Measurements from ENCODE around the gene ACSF2.
A peak's percentile ranks its signal among the peaks of the same experiment; 100 is the strongest.

The ACSF2 gene

DNA sequence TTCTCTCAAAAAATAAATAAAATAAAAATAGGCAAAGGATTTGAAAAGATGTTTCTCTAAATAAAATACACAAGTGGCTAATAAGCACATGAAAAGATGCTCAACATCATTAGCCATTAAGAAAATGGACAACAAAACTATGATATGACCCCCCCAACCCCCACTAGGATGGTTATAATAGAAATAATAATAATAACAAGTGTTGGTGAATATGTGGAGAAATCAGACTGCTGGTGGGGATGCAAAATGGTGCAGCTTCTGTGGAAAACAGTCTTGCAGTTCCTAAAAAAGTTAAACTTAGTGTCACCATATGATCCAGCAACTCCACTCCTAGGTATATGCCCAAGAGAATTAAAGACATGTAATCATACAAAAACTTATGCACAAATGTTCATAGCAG, 73.3 kb downstream of the ACSF2 start:
- no peak overlapping the region for H3K27ac ChIP-seq (replicated peaks)
- TF ChIP-seq, protein P1, sequence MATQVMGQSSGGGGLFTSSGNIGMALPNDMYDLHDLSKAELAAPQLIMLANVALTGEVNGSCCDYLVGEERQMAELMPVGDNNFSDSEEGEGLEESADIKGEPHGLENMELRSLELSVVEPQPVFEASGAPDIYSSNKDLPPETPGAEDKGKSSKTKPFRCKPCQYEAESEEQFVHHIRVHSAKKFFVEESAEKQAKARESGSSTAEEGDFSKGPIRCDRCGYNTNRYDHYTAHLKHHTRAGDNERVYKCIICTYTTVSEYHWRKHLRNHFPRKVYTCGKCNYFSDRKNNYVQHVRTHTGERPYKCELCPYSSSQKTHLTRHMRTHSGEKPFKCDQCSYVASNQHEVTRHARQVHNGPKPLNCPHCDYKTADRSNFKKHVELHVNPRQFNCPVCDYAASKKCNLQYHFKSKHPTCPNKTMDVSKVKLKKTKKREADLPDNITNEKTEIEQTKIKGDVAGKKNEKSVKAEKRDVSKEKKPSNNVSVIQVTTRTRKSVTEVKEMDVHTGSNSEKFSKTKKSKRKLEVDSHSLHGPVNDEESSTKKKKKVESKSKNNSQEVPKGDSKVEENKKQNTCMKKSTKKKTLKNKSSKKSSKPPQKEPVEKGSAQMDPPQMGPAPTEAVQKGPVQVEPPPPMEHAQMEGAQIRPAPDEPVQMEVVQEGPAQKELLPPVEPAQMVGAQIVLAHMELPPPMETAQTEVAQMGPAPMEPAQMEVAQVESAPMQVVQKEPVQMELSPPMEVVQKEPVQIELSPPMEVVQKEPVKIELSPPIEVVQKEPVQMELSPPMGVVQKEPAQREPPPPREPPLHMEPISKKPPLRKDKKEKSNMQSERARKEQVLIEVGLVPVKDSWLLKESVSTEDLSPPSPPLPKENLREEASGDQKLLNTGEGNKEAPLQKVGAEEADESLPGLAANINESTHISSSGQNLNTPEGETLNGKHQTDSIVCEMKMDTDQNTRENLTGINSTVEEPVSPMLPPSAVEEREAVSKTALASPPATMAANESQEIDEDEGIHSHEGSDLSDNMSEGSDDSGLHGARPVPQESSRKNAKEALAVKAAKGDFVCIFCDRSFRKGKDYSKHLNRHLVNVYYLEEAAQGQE (IDR thresholded peaks at IDR 0.05; ENCODE audit: insufficient replicate concordance, low read depth): no peak
- H3K4me3 ChIP-seq (replicated peaks; ENCODE audit: insufficient read depth, low read length): no peak overlapping the region
- no peak for DNase-seq (ENCODE audit: low read depth in 1 of 2, low spot score in 1 of 2)
- no peaks in the 10 kb centered on the region for H3K27me3 ChIP-seq (ENCODE audit: insufficient read depth, poor library complexity, severe bottlenecking)

DNA sequence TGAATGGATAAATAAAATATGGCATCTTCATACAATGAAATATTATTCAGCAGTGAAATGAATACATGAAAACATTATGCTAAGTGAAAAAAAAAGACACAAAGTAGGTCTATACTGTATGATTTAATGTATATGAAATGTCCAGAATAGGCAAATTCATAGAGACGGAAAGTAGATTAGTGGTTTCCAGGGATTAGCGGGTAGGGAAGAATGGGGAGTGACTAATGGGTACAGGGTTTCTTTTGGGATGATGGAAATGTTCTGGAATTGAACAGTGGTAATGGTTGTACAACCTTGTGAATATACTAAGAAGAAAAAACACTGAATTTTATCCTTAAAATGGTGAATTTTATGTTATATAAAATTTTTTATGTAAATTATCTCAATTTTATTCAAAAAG, 73.7 kb downstream of the ACSF2 start:
- no peak overlapping the region for H3K27ac ChIP-seq (replicated peaks)
- TF ChIP-seq, protein P2, sequence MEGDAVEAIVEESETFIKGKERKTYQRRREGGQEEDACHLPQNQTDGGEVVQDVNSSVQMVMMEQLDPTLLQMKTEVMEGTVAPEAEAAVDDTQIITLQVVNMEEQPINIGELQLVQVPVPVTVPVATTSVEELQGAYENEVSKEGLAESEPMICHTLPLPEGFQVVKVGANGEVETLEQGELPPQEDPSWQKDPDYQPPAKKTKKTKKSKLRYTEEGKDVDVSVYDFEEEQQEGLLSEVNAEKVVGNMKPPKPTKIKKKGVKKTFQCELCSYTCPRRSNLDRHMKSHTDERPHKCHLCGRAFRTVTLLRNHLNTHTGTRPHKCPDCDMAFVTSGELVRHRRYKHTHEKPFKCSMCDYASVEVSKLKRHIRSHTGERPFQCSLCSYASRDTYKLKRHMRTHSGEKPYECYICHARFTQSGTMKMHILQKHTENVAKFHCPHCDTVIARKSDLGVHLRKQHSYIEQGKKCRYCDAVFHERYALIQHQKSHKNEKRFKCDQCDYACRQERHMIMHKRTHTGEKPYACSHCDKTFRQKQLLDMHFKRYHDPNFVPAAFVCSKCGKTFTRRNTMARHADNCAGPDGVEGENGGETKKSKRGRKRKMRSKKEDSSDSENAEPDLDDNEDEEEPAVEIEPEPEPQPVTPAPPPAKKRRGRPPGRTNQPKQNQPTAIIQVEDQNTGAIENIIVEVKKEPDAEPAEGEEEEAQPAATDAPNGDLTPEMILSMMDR (IDR thresholded peaks at IDR 0.05; ENCODE audit: insufficient read depth, low read length): no peak
- TF ChIP-seq, protein P1 (IDR thresholded peaks at IDR 0.05; ENCODE audit: insufficient replicate concordance, low read depth): no peak
- no peak for TF ChIP-seq POLR2AphosphoS5 (IDR thresholded peaks at IDR 0.05; ENCODE audit: low read depth)
- TF ChIP-seq GABPA (IDR thresholded peaks at IDR 0.05; ENCODE audit: low read depth): no peak
- H3K4me3 ChIP-seq (replicated peaks; ENCODE audit: insufficient read depth, low read length): no peak overlapping the region
- no peak for DNase-seq (ENCODE audit: low read depth in 1 of 2, low spot score in 1 of 2)
- no peaks in the 10 kb centered on the region for H3K27me3 ChIP-seq (ENCODE audit: insufficient read depth, poor library complexity, severe bottlenecking)

DNA sequence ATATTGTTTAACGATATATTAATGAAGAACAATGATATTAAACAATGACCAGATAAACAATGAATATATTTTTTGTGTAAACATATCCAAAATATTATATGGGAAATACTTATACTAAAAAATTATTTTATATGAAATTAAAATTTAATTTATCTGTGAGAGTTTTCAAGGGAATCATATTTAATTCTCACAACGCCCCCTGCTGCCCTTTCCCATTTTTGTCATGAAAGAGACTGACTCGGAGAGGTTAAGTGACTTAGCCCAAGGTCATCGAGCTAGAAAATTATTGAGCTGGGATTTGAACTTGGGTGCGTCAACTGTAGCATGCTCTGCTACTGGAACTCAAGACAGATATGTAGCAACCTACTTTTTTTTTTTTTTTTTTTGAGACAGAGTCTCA, 75.0 kb downstream of the ACSF2 start:
- DNase-seq (ENCODE audit: low read depth in 1 of 2, low spot score in 1 of 2): peak in 1 of 2 experiments; percentile 13
- Histone ChIP-seq H3K4me3 (replicated peaks; ENCODE audit: insufficient read depth, low read length) (no peak overlapping the region), H3K27me3 (ENCODE audit: insufficient read depth, poor library complexity, severe bottlenecking) (no peaks in the 10 kb centered on the region), H3K27ac (replicated peaks) (no peak overlapping the region)
- TF ChIP-seq POLR2AphosphoS5 (IDR thresholded peaks at IDR 0.05; ENCODE audit: low read depth) (no peak), SPI1 (IDR thresholded peaks at IDR 0.05; ENCODE audit: borderline replicate concordance, low read depth) (no peak), GABPA (IDR thresholded peaks at IDR 0.05; ENCODE audit: low read depth) (no peak)
- TF ChIP-seq, protein P2 (IDR thresholded peaks at IDR 0.05; ENCODE audit: insufficient read depth, low read length): no peak
- TF ChIP-seq, protein P1 (IDR thresholded peaks at IDR 0.05; ENCODE audit: insufficient replicate concordance, low read depth): no peak
